ENCODE data around the gene HTATSF1.

The HTATSF1 gene

GRCh38 chrX:136496764-136497555 is 432 bp upstream of the HTATSF1 start:
- peak; percentile 85 for DNase-seq

- DNase-seq: no peak
Observed at GRCh38 chrX:136519069-136519468, 21.7 kb downstream of the HTATSF1 start.

GRCh38 chrX:136523770-136524169 is 26.4 kb downstream of the HTATSF1 start:
- DNase-seq: no peak

- no peak for DNase-seq
Observed at GRCh38 chrX:136525738-136526606, 28.6 kb downstream of the HTATSF1 start.

- DNase-seq: no peak
Observed at GRCh38 chrX:136528645-136529315, 31.4 kb downstream of the HTATSF1 start.

GRCh38 chrX:136529795-136530194 is 32.4 kb downstream of the HTATSF1 start:
- no peak for DNase-seq

- DNase-seq: no peak
Observed at GRCh38 chrX:136531951-136532350, 34.6 kb downstream of the HTATSF1 start, which contains the start of gene VGLL1. Gene VGLL1 (plus strand): TSS chrX:136532215. CDS start chrX:136536021, 3,806 bp downstream.

- no peak for DNase-seq
Observed at GRCh38 chrX:136534131-136534530, 36.7 kb downstream of the HTATSF1 start.

- DNase-seq: no peak
Observed at GRCh38 chrX:136538811-136539210, 41.4 kb downstream of the HTATSF1 start.

- DNase-seq: no peak
Observed at GRCh38 chrX:136540226-136540625, 42.8 kb downstream of the HTATSF1 start.

- DNase-seq: no peak
Observed at GRCh38 chrX:136541294-136541693, 43.9 kb downstream of the HTATSF1 start.

GRCh38 chrX:136542281-136542680 is 44.9 kb downstream of the HTATSF1 start:
- DNase-seq: no peak

- no peak for DNase-seq
Observed at GRCh38 chrX:136546371-136546781, 49.0 kb downstream of the HTATSF1 start.

GRCh38 chrX:136549226-136549625 is 51.8 kb downstream of the HTATSF1 start:
- DNase-seq: no peak

GRCh38 chrX:136551410-136551809 is 54.0 kb downstream of the HTATSF1 start:
- DNase-seq: no peak

GRCh38 chrX:136555694-136556093 is 58.3 kb downstream of the HTATSF1 start:
- DNase-seq: no peak
